Measurements from ENCODE around the gene TNRC6A.
A peak's percentile ranks its signal among the peaks of the same experiment; 100 is the strongest.
"Not testable (repeated sequence)": the region's sequence is repeated elsewhere in the genome, so short reads cannot be mapped to it uniquely, and the experiment has no call there.

The TNRC6A gene

GRCh38 chr16:24844101-24845030 lies 114.9 kb downstream of the TNRC6A start:
- DNase-seq (ENCODE audit: low read depth in 1 of 2, low spot score in 1 of 2), result no peak

- not testable (repeated sequence) for DNase-seq (ENCODE audit: low read depth in 1 of 2, low spot score in 1 of 2)
Observed at GRCh38 chr16:24845031-24845365, 115.5 kb downstream of the TNRC6A start.

- no peak for DNase-seq (ENCODE audit: low read depth in 1 of 2, low spot score in 1 of 2)
Observed at GRCh38 chr16:24845726-24846547, 116.5 kb downstream of the TNRC6A start, which contains the start of gene SLC5A11. SLC5A11 (plus strand) TSS chr16:24845963; CDS start chr16:24858644, 12,681 bp downstream.

DNA sequence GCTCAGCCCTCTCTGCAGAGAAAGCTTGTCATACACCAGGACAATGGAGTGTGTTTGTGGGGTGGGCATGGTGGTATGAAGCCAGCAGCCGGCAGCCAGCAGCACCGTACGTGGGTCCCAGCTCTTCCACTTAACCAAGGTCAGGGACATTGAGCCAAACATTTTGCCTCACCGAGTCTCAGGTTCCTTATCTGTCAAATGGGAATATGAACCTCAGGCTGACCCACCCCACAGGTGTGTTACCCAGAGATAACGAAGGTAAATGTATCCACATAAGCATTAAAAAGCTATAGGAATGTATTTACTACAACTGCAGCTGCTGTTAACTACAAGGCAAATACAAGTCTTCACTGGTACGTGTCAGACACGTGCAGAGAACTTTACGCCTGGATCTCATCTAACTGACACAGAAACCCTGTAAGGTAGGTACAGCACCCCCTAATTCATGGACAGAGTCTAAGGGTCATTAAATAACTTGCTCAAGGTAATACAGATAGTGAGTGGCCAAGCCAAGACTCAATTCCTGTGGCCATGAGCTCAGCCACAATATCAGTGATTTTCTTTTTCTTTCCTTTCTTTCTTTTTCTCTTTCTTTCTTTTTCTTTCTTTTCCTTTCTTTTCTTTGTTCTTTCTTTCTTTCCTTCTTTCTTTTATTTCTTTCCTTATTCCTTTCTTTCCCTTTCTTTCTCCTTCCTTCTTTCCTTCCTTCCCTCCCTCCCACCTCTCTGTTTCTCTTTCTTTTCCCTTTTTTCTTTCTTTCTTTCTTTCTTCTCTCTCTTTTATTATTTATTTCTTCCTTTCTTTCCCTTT lies 117.3 kb downstream of the TNRC6A start:
- DNase-seq (ENCODE audit: low read depth in 1 of 2, low spot score in 1 of 2), result no peak

DNA sequence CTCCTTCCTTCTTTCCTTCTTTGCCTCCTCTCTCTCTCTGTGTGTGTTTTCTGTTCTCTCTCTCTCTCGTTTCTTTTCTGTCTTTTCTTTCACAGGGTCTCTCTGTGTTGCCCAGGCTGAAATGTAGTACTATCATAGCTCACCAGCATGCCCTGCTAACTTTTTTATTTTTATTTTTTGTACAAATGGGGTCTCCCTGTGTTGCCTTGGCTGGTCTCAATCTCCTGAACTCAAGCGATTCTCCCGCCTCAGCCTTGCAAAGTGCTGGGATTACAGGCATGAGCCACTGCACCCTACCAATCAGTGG lies 117.9 kb downstream of the TNRC6A start:
- no peak for DNase-seq (ENCODE audit: low read depth in 1 of 2, low spot score in 1 of 2)

DNA sequence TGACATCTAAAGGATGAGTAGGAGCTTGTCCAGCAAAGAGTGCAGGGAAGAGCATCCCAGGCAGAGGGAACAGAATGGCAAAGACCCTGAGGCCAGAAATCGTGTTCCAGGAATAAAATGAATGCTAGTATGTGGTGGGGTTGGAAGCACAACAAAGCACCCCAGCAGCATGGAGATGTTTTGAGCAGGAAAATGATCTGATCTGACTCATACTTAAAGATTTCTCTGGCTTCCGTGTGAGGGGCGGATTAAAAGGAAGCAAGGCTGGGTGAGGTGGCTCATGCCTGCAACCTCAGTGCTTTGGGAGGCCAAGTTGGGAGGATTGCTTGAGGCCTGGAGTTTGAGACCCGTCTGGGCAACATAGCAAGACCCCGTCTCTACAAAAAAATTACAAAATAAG lies 118.6 kb downstream of the TNRC6A start:
- no peak for DNase-seq (ENCODE audit: low read depth in 1 of 2, low spot score in 1 of 2)

DNA sequence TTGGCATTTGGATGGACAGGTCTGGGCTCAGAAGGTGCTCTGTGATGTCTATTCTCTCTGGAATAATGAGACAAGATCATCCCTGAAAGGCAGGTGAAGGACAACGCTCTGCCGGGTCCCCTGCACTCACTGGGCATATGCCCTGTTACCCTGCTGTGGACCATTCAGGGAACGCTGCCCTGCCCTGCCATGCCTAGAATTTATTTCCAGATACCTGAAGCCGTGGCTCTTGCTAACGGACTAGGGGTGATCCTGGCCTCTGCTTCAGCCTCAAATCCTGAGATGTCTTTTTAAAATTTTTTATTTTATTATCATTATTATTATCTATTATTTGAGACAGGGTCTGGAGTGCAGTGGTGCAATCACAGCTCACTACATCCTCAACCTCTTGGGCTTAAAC lies 120.2 kb downstream of the TNRC6A start:
- DNase-seq (ENCODE audit: low read depth in 1 of 2, low spot score in 1 of 2), result no peak

DNA sequence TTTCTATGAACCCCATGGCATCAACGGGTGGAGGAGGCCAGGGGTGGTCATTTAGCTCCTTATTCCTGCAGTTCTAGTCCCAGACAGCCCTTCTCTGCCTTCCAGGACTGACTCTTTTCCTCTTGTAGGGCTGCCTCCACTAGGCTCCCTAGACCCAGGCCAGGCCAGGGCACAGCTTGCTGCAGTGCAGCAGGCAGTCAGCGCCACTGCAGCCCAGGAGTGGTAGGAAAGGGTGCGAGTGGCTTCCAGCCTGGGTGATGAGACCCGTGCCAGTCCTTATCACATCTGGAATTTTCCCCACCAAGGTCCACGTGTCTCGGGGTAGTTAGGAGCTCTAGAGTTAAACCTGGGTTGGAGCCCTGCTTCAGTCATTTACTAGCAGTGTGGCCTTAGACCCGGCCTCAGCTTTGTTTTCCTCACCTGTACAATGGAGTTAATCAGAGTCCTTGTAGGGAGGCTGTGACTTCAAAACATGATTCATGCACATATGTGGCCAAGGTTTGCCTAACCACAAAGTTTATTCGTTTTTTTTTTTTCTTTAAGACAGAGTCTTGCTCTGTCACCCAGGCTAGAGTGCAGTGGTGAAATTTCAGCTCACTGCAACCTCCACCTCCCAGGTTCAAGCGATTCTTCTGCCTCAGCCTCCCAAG lies 121.0 kb downstream of the TNRC6A start:
- DNase-seq (ENCODE audit: low read depth in 1 of 2, low spot score in 1 of 2), result no peak

DNA sequence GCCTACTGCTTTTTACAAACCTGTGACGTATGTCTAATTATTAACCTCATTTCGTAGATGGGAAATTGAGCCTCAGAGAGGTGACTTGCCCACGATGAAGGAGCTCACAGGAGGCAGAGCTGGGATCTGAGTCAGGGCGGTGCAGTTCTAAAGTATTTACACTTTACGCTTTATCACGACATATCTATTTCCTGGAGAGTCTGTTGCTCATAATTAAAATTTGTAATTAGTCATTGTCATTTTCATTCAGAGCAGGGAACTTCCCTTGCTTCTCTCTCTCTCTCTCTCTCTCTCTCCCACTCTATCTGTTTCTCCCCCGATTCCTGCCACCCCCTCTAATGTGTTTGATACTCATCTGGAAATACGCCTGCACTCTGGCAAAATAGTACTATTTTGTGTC lies 122.2 kb downstream of the TNRC6A start:
- no peak for DNase-seq (ENCODE audit: low read depth in 1 of 2, low spot score in 1 of 2)

DNA sequence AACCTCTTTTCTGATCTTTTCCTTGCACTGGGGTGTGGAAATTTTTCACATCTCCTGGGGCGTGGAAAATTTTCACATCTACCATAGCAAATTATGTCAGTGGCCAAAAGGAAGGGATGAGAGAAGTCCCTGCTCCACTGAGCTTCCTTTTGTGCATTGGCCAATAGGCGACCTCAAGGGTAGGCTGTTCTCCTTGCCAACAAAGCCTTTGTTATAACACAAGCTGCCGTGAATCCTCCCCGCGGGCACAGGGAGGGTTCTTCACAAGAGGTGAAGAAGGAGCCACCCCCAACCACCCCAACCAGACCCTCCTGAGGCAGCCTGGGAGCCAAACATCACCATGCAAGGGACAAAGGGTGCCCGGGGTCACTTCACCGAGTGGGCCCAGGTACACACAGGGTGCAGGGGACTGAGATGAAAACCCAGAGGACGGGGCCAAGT lies 122.8 kb downstream of the TNRC6A start:
- DNase-seq (ENCODE audit: low read depth in 1 of 2, low spot score in 1 of 2), result no peak

DNA sequence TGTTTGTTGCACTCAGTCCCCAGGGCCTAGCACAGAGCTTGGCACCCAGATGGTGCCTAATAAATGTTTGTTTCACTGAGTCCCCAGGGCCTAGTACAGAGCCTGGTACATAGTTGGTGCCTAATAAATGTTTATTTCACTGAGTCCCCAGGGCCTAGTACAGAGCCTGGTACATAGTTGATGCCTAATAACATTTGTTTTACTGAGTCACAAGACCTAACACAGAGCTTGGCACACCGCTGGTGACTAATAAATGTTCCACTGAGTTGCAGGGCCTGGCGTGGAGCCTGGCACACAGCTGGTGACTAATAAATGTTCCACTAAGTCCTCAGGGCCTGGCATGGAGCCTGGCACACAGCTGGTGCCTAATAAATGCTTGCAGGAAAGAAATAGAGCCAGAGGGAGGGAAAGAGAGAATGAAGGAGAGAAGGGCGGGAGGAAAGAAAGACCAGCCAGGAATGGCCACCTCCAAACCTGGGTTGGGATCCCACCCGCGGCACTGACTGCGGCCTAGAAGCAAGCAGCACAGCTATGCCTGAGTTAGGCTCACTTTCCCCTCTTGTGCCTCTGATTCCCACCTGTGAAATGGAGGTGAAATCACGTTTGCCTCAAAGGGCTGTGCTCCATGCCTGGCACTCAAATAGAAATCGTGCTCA lies 123.8 kb downstream of the TNRC6A start:
- DNase-seq (ENCODE audit: low read depth in 1 of 2, low spot score in 1 of 2), result no peak

DNA sequence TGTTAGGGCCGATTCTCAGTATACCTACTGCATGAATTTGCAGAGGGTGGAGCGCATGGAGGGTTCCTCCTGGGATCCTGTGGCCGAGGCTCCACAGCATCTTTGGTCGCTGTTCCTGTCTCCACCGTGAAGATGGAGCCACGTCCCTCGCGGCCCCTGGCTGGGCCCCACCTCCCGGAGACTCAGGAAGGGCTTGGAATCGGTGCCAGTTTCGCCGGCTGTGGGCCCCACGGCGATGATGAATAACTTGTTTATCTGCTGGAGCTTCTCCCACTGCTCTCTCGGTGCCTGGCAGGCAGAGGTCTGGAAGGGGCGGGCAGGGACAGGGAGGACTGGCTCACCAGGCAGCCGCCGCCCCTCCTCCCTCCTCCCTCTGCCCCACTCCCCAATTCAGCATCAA lies 124.4 kb downstream of the TNRC6A start:
- no peak for DNase-seq (ENCODE audit: low read depth in 1 of 2, low spot score in 1 of 2)

GRCh38 chr16:24854607-24855171 lies 125.2 kb downstream of the TNRC6A start:
- no peak for DNase-seq (ENCODE audit: low read depth in 1 of 2, low spot score in 1 of 2)

DNA sequence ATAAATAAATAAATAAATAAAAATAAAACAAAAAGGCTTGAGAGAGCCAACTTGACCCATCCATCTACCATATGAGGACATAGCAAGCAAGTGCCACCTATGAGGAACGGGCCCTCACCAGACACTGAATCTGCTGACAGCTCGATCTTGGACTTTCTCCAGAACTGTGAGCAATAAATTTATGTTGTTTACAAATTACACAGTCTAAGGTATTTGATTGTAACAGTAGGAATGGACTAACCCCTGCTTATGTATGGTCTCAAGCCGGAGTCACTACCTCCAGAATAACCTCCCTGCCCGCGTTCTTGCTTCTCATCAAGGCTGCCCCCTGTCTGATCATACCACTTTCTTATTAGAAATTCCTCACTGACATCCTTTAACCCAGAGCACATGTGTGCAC lies 126.2 kb downstream of the TNRC6A start:
- no peak for DNase-seq (ENCODE audit: low read depth in 1 of 2, low spot score in 1 of 2)

- DNase-seq (ENCODE audit: low read depth in 1 of 2, low spot score in 1 of 2), result not testable (repeated sequence)
Observed at GRCh38 chr16:24856871-24857270, 127.4 kb downstream of the TNRC6A start.

DNA sequence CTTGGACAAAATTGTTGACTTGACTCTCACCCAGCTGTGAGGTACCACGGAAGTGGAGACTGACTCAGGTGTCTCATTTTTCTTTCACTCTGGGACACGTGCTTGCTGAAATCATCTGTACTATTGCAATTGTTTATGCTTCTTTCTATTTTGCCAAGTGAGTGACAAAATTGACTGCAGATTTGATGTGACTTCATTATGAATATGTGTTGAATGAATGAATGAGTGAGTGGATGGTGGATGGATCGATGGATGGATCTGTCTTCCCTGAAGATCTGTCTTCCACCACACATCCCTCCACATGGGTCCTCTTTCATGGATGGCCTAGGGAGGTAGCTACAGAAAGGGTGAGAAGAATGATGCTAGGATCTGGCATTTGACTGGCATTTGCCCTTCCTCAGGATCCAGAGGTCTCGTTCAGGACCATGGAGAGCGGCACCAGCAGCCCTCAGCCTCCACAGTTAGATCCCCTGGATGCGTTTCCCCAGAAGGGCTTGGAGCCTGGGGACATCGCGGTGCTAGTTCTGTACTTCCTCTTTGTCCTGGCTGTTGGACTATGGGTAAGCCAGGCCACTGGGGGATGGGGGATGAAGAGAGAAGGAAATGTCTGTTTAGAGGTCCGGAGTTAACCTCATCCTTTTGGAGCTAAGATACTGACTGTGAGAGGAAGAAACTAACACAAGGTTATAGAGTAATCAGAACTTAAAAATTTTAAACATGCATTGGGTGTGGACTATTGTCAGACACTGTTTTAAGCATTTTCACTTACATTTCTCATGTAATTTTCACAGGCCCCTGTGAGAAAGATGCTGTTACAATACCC lies 129.0 kb downstream of the TNRC6A start:
- peak in 1 of 2 donors; percentile 10 for DNase-seq (ENCODE audit: low read depth in 1 of 2, low spot score in 1 of 2)

DNA sequence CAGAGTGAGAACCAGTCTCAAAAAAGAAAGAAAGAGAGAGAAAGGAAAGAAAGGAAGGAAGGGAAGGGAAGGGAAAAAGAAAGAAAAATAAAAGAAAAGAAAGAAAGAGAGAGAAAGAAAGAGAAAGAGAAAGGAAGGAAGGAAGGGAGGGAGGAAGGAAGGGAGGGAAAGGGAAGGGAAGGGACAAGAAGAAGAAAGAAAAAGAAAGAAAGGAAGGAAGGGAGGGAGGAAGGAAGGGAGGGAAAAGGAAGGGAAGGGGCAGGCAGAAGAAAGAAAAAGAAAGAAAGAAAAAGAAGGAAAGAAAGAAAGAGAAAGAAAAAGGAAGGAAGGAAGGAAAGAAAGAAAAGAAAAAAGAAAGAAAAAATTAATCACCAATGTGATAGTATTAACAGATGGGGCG lies 132.0 kb downstream of the TNRC6A start:
- no peak for DNase-seq (ENCODE audit: low read depth in 1 of 2, low spot score in 1 of 2)

DNA sequence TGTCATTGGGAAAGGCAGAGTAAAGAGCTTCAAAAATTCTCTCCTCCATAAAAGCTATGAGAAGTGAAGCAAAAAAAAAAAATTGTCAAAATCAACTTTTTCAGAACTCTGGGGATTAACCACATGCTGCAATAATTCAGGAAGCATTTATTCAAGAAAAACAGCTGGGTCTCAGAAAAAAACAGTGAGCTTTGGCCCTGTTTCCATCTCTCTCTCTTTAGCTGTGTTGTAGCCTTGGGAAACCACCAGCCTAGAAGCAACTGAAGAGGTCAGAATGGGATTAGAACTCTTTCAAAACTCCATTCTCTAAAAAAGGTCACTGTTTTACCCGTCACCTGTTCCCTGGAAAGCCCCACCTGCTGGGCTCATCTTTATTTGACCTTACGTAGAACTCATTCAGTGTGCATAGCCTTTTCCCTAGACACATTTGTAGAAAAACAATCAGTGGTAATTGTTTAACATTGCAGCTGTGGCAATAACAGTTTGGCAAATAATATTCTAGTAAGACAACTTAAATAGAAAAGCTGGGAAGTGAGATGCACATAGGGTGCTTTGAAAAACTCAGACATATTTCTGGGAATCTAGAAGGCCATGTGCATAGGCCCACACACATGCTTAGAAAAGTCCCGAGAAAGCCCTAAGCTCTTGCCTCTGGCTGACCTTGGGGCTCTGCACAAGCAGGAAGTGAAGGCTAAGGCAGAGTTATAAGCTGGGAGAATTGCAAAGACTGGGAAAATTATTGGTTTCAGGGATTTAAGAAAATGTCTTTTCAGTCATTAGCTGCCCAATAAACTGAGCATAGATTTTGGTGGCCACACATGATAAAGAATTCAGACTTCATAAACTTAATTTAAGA lies 134.4 kb downstream of the TNRC6A start:
- DNase-seq (ENCODE audit: low read depth in 1 of 2, low spot score in 1 of 2), result no peak

Measured in activated T-helper 1 cell treated with anti-CD3 and anti-CD28 coated beads, Interleukin-2, amount 50 U/mL, for 16 hours (primary cell).